HG03039 (cell line): ENCODE results near the gene PRMT5.
"Not testable (repeated sequence)": the region's sequence is repeated elsewhere in the genome, so short reads cannot be mapped to it uniquely, and the experiment has no call there.

Experiments used
- ATAC-seq: cut with Tn5 transposase; IDR thresholded peaks from one replicate; pipeline ENCODE4 v1.9.1; 2021; ENCODE audit warnings: mild to moderate bottlenecking, moderate library complexity; ENCODE audit not compliant: unreplicated experiment

Gene PRMT5

DNA sequence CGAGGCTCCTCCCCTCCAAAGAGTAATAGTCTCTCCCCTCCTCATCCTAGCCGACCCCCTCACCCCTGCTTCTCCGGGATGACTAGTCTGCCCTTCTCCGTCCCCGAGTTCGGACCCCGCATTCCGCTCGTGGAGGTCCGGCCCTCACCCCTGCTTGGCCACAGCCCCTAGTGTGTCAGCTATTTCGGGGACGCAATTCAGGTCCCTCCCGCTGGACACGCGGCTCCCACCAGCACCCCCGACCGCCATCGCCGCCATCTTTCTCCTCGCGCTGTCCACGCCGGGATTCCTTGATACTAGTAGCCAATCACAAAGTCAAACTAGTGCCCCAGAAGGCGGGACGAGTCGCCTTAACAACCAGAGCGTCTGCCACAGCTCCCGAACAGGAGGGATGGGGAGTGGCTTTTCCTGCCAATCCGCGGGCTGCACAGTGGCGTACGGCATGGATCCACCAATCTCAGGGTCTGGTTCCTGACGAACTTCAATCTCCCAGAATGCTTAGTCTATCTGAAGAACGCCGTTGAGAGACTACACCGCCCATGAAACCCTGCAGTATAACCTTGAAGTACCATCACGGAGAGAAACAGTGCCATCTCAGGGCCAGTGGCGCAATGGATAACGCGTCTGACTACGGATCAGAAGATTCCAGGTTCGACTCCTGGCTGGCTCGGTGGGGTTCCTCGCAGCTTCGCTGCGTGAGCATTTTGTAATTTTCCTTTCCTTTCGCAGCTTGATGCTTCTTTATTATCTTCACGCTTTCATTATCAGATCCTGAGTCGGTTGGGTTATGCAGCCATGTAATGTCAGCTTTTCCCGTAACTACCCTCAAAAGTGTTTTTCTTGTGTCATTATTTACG, at the start of gene PRMT5:
PRMT5 (minus strand) TSS at position 273 of the 857 bp plus-strand sequence; CDS start at position 258, 15 bp downstream.
- peak; percentile 90 for ATAC-seq

DNA sequence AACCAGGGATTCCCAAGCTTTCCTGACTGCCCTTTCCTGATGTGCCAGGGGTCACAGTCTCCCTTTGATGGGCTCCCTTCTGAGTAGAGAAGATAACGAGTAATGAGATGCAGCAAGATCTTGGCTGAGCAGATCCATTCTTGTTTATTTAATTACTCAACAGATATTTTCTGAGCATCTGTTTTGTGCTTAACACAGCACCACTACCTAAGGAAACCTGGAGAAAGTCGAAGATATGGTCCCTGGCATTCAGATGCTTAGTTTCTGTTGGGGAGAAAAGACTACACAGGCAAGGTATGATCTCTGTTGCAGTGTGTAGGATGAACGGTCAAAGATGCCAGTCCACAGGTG, 49.3 kb upstream of the PRMT5 start:
- no peak for ATAC-seq

DNA sequence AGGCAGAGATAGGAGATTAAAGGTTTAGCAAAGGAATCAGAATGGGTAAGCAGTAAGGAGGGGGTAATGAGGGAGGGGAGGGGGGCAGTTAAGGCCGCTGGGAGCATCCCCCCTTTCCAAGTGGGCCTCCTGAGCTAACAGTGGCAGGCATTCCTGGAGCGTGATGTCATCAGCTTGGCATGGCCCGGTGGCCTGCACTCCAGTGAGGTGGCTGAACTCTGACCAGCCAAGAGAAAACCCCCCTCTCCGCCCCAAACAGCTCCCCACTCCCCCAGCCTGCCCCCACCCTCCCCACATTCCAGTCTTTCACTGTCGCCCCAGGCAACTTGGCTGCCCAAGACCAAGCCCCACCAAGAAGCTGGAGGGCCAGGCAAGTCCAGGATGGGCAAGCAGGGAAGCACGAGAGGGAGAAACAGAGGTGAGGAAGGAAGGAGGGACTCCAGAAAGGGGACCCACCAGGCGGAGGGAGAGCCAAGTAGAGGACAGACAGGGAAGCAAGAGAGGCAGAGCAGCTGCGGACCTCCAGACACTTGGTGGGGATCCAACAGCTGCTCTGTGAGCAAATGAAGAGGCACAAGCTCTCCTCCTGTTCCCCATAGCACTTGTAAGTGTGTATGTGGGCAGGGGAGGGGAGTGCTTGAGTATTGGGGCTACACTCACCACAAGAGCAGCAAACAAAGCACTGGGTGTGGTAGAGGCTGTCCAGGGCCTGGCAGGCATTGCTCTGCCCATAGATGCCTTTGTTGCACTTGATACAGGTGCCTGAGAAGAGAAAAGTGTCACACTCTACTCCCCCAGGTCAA, 48.7 kb upstream of the PRMT5 start:
- no peak for ATAC-seq

DNA sequence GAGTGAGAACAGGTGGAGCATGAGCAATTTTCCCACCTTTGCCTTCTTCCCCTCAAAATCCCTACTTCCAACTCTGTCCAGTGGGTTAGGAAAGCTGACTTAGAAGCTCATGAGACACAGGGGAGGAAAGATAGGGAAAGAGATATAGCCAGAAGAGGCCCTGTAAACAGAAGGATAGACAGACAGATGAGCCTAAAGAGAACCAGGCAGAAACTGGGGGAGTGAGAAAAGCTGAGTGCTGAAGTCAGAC, 48.2 kb upstream of the PRMT5 start:
- no peak for ATAC-seq

DNA sequence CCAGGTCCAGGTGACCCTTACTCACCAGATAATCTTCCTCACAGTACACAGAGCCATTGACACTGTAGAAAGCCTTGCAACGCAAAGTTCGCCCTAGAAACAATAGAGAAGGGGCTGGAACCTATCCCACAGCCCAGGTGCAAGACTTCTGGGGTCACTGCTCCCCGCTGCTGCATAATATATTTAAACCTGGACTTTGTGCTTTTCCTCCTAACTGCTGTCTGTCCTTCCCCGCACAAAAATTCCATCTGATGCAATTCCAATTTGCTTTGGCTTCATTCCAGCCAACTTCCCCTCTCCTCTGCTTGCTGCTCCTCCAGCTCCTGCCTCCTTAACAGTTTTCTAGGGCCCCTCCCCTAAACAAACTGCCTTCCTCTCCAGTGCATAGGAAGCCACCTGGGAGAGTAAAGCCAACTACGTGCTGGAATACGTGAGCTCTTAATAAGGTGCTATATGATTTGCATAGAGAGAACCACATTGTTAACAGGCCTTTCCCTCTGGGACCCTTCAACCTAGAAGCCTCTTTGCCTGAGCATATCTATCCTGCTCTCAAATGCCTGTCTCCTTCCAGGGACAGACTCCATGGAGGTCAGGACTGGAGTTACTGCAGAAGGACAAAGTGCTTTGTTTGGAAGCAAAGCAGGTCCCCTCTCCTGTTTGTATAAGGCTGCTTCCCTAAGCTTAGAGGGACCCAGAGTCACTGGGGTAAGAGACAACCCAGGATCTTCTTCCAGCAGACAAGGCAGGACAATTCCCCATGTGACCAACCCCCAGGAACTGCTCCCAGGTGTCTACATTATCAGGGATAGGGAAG, 47.7 kb upstream of the PRMT5 start:
- no peak for ATAC-seq

DNA sequence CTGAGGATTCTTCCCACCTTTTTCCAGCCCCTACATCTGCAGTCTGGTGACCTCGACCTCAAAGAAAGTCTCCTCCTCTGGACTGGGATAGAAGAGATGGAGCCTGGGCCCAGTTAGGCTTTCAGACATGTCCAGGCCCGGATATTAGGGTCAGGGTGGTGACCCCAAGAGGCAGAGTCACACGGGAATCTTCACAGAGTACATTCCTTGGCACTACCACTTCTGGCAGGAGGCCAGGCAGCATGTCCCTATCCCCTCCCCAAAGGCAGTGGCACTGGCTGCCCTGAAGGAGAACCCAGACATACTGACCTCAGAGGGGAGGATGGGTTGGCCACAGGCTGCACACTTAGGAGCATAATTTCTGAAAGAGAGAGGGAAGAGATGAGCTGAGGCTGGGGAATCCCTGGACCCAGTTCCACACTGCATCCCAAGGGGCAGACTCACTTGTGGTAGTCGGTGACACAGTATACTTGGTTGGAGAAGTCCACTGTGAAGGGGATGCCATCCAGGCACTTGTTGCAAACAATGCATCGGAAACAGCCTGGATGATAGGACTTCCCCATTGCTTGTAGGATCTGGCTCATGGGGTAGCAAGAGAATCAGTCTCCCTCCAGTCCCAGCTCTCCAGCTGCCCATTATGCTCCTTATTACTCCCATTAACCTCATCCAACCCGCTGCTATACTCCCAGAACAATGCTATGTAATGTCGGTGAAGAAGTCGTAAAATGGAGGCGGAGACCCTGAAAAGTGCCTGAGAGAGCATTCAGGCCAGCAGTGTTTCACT, 45.5 kb upstream of the PRMT5 start:
- no peak for ATAC-seq

DNA sequence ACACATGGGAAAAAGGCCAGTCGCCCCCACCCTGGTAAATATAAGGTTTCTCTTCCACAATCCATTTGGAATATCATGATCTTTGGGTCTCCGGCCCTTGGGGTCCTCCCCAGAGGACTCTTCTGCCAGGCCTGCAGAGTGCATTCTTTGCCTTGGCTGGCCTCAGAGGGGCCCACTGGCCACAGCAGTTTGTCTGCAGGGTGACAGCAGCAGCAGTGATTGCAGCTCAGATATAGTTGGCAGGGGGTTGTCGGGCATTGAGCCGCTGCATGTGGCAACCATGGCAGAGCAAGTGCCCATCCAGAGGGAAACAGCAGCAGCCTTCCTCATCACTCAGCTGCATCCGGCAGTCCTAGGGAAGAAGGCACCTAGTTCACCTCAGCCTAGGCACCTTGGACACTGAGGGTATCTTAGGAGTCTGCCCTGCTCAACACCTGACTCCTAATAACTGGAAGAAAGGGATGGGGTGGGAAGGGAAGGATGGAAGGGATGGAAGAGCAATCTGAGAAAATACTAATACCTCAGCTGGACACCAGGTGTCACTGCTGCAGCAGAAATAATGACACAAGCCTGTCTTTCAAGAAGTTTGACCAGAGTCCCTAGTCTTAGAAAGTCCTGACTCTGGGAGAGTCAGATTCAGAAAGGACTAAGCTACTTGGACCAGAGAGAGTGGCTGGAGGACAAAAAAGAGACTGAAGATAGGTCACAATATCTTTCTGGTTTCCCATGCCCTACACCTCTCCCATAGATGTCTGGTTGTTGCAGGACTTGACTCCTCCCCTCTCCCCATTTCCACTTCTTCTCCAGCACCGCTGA, 44.2 kb upstream of the PRMT5 start:
- ATAC-seq, result no peak

DNA sequence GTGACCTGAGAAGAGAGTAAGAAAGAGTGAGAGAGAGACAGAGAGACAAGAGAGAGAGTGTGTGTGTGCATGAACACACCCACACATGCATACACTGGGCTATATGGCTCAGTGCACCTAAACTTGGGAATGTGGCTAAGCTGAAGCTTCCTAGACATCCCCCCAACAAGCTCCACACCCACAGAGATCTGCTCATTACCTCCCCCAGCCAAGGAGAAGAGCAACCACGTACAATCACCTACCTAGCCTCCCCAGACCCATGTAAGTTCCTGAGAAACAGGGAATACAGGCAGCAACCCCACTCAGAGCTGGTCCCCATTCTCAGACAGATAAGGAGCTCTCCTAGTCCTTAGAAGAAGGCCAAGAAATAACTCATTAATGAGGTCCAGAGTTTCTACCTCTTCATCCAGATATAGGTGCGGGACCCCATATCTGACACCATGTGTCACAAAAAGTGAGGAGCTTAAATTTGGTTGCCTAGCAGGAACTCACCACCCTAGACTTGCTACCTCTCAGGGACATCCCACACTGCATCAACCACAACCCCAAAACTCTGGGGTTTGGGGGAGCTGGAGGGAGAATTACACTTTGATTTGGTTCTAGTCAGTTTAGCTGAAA, 43.2 kb upstream of the PRMT5 start:
- no peak for ATAC-seq

DNA sequence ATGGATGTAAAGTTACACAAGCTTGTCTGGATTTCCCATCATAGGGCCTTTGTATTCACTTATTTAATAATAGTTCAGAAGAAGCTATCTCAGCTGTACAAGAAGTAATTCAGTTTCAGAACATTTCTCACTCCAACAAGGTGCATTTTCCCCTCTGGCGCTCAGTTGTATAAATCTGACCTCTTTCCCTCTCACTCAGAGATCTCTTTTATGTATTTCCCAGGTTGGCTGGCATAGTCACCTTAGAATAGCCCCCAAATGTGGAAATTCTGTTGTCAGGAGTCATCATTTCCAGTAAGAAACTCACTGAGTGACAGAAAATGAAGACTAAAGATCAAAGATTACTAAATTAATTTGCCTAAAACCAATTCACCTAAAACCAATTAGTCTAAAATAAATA, 42.0 kb upstream of the PRMT5 start:
- no peak for ATAC-seq

DNA sequence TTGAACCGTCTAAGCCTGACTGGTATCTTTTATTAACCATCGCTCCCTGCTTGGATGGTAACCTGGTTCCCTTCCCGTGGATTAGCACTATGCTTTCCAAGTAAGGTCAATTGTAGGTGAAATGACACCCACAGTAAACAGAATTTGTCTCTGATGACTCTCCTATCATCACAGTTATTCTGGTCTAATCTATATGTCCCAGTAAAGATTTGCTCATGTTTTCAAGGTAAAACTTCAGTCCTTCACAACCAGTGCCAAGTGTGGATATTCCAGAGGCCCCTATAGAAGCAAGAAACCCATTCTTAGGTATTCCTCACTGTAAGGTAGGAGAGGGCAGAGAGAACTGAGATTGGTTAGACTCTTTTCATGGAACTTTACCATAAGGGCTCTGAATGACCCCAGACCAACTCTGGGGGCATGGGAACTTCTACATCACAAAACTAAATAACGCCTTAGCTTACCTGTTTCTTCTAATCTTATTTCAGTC, 37.6 kb upstream of the PRMT5 start:
- no peak for ATAC-seq

DNA sequence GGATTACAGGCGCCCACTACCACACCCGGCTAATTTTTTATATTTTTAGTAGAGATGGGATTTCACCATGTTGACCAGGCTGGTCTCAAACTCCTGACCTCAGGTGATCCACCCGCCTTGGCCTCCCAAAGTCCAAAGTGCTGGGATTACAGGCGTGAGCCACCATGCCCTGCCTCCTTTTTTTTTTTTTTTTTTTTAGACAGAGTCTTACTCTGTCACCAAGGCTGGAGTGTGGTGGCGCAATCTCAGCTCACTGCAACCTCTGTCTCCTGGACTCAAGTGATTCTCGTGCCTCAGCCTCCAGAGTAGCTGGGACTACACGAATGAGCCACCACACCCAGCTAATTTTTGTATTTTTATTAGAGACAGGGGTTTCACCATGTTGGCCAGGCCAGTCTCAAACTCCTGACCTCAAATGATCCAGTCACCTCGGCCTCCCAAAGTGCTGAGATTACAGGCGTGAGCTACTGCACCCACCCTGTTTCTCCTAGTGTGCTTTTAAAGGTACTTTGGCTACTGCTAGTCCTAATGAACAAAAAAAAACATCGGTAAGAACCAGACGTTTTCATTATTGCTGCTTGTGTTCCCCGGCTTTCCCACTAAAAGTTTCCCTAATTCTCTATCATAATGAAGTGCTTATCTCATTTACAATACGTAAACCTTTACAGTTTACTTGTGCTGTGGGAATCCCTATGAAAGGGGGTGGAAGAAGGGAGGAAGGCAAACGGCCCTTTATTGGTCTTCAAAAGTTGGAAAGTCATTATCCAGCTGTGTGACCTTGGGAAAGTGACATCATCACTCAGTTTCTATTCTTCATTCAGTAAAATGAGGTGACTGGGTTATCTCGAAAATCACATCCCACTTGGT, 37.0 kb upstream of the PRMT5 start:
- not testable (repeated sequence) for ATAC-seq

DNA sequence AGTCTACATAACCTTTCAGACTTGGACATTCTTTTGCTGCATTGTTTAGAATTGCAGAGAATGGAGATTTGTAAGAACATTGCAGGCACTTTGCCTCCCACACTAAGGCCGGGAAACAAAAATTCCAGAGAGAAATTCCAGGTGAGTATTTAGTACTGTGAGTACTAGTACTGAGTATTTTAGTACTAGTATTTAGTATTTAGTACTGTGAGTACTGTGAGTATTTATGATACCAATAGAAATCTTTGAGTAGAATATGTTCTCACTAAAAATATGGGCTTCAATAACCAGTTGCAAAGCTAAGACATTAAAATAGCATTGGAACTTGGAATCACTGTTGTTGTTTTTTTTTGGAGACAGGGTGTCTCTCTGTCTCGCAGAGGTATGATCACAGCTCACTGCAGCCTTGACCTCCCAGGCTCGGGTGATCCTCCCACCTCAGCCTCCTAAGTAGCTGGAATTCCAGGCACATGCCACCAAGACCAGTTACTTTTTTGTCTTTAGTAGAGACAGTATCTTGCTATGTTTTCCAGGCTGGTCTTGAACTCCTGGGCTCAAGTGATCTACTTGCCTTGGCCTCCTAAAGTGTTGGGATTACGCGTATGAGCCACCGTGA, 33.0 kb upstream of the PRMT5 start:
- ATAC-seq, result no peak

DNA sequence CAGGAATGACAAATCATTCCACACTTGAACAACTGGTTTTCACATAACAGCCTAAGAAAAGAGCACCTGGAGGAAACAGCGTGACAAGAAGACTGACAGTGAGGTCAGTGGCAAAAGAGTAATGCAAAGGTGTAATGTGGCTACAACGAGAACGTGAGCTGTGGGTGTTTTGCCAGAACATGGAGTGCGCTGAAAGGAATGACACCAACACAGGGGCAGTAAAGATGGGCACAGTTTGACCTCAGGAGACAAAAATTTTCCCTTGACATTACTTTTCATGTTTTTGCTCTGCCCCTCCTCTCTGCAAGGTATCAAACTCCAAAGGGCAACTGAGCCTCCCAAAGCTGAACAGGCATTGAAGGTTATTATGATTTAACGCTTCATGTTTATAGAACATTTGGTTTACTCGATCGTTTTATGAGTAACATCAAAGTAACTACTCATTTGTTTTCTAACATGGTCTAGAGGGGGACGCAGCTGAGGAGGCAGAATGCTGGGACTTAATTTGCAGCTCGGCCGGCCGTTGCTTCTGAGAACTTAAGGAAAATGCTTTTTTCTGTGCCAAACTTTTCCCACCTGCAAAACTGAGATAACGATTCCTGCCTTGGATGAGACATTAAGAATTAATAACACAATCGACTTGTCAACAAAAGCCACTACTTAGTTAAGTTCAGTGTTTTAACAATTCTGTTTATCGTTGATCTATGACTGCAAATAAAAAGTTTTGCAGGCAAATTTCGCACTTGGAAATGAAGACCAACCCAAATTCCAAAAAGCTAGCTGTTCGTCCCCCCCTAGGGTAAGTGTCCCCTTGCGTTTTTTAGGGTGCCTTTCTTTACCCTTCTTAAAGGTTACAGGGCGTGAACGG, 26.8 kb upstream of the PRMT5 start:
- ATAC-seq, result no peak

DNA sequence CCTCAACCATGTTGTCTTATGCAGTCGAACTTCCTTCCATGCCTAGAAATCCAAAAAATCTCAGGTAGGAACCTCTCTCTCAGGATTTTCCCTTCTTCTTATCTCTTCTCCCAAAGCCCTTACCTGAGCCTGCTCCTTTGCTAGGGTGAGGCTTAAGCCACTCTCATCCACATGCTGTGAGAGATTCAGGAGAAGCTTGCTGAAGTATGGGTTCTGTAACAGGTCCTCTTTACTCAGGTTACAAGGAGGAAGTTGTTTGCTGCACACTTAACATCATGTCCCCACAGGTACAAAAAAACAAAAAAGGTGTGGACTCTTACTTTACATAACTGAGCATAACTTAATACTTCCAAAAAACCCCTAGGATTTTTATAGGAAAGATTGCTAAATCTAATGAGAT, 23.2 kb upstream of the PRMT5 start:
- ATAC-seq, result no peak

DNA sequence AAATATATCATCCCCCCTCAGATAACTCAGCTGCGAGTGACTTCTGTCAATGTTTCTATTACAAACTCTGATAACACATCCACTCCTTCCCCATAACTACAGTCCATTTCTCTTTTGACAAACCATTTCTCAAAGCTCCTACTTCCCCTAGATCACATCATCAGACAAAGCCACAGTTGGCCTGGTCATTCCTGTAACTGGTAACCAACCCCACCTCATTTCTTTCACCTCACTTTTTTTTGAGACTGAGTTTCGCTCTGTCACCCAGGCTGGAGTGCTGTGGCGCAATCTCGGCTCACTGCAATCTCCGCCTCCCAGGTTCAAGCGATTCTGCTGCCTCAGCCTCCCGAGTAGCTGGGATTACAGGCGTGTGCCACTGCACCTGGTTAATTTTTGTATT, 22.6 kb upstream of the PRMT5 start:
- ATAC-seq, result not testable (repeated sequence)

DNA sequence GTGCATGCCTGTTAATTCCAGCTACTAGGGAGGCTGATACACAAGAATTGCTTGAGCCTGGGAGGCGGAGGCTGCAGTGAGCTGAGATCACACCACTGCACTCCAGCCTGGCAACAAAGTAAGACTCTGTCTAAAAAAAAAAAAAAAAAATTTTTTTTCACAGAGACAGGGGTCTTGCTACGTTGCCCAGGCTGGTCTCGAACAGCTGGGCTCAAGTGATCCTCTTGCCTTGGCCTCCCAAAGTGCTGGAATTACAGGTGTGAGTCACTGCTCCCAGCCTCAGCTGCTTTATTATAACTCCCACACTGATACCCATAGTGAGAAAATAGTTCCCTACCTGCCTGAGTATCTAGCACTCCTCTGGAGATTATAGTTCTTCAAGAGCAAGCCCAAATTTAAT, 16.5 kb upstream of the PRMT5 start:
- no peak for ATAC-seq

DNA sequence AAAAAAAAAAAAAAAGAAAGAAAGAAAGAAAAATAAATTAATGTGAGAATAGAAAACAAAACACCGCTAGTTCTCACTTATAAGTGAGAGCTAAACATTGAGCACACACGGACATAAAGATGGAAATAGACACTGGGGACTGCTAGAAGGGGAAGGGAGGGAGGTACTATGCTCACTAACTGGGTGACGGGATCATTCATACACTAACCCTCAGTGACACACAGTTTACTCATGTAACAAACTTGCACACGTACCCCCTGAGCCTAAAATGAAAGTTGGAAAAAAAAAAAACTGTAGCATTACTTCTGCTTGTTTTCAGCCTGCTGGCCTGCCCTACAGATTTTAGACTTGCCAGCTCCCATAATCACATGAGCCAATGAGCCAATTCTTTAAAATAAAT, 10.5 kb upstream of the PRMT5 start:
- no peak for ATAC-seq
